HEK293 (cell line): ENCODE data around the gene SPATA25.

ENCODE experiments used
- CTCF ChIA-PET: fragments of 350-600 bp; formaldehyde crosslinking; extraction: SDS; loops from one replicate; lab custom pipeline; 2021; ENCODE audit warnings: antibody characterized with exemption; lab: Yijun Ruan, JAX
- POLR2A ChIA-PET: fragments of 300-600 bp; formaldehyde crosslinking; extraction: SDS; loops from one replicate; lab custom pipeline; 2020; ENCODE audit warnings: antibody characterized with exemption, inconsistent platforms; lab: Yijun Ruan, JAX
- H3K27ac ChIP-seq: fragments of 200-500 bp; sonication (Bioruptor generic); 2 replicates; pipeline ENCODE4 v1.5.1; 2014; ENCODE audit warnings: low read depth, low read length, control low read depth, inconsistent platforms; ENCODE audit errors: extremely low read depth
- H3K36me3 ChIP-seq, 2 experiments: fragments of 200-500 bp in 1 of 2; sonication (Bioruptor generic) in 1 of 2; 1 replicate in 1 of 2; 2 replicates in 1 of 2; pipeline ENCODE4 v1.5.1; 2014 to 2017; ENCODE audit warnings: inconsistent platforms in 2 of 2, low read length in 2 of 2; ENCODE audit not compliant: control insufficient read depth in 2 of 2, insufficient read depth in 1 of 2
- H3K4me1 ChIP-seq: fragments of 200-500 bp; sonication (Bioruptor generic); 2 replicates; pipeline ENCODE4 v1.5.1; 2014; ENCODE audit warnings: mild to moderate bottlenecking, low read length, inconsistent platforms; ENCODE audit not compliant: control insufficient read depth, insufficient read depth
- H3K4me3 ChIP-seq: 2 replicates; pipeline ENCODE4 v1.5.1; 2011; ENCODE audit warnings: low read depth, mild to moderate bottlenecking, control low read depth, low read length, moderate library complexity
- H3K9me3 ChIP-seq: fragments of 200-500 bp; sonication (Bioruptor generic); 2 replicates; pipeline ENCODE4 v1.5.1; 2014; ENCODE audit warnings: low read depth, low read length, inconsistent platforms; ENCODE audit not compliant: control insufficient read depth, insufficient read depth
- KLF10 ChIP-seq: fragments of 450-650 bp; IDR thresholded peaks from 2 replicates; pipeline ENCODE4 v1.5.1; 2018; ENCODE audit warnings: missing biosample characterization, mild to moderate bottlenecking, missing genetic modification characterization
- KLF9 ChIP-seq: fragments of 450-650 bp; formaldehyde crosslinking; IDR thresholded peaks from 2 replicates; pipeline ENCODE4 v1.5.1; 2016; ENCODE audit warnings: missing biosample characterization, missing genetic modification characterization, low read depth
- SP3 ChIP-seq: fragments of 450-650 bp; formaldehyde crosslinking; IDR thresholded peaks from 2 replicates; pipeline ENCODE4 v1.5.1; 2016; ENCODE audit warnings: missing biosample characterization, missing genetic modification characterization
- YY1 ChIP-seq: fragments of 450-650 bp; formaldehyde crosslinking; IDR thresholded peaks from 2 replicates; pipeline ENCODE4 v1.5.1; 2018; ENCODE audit warnings: missing biosample characterization, missing genetic modification characterization
- ZBTB26 ChIP-seq: fragments of 450-650 bp; formaldehyde crosslinking; optimal IDR thresholded peaks from 2 replicates; pipeline ENCODE3; 2016; ENCODE audit warnings: missing biosample characterization, mild to moderate bottlenecking, missing genetic modification characterization
- ZIC2 ChIP-seq: fragments of 450-650 bp; formaldehyde crosslinking; IDR thresholded peaks from 2 replicates; pipeline ENCODE4 v1.5.1; 2016; ENCODE audit warnings: missing biosample characterization, missing genetic modification characterization
- ZNF16 ChIP-seq: fragments of 450-650 bp; formaldehyde crosslinking; IDR thresholded peaks from 2 replicates; pipeline ENCODE4 v1.5.1; 2016; ENCODE audit warnings: low read depth, missing biosample characterization, missing genetic modification characterization
- ZNF18 ChIP-seq: fragments of 450-650 bp; formaldehyde crosslinking; IDR thresholded peaks from 2 replicates; pipeline ENCODE4 v1.5.1; 2016; ENCODE audit warnings: missing biosample characterization, missing genetic modification characterization
- ZNF23 ChIP-seq: fragments of 450-650 bp; formaldehyde crosslinking; IDR thresholded peaks from 2 replicates; pipeline ENCODE4 v1.5.1; 2016; ENCODE audit warnings: missing biosample characterization, missing genetic modification characterization, borderline replicate concordance
- ZNF274 ChIP-seq, 2 experiments: fragments of 200-500 bp in 1 of 2; fragments of 450-650 bp in 1 of 2; sonication (Bioruptor generic) in 1 of 2; formaldehyde crosslinking in 1 of 2; IDR thresholded peaks; 2 replicates each; pipeline versions ENCODE4 v1.5.1 to v1.6.1; 2014 to 2016; ENCODE audit warnings: borderline replicate concordance in 1 of 2, inconsistent platforms in 1 of 2, low read length in 1 of 2, missing biosample characterization in 1 of 2, missing genetic modification characterization in 1 of 2
- ZNF341 ChIP-seq: fragments of 450-650 bp; formaldehyde crosslinking; IDR thresholded peaks from 2 replicates; pipeline ENCODE4; 2016; ENCODE audit warnings: low read depth, missing biosample characterization, missing genetic modification characterization
- ZNF350 ChIP-seq: fragments of 450-650 bp; formaldehyde crosslinking; IDR thresholded peaks from 2 replicates; pipeline ENCODE4 v1.5.0; 2017; ENCODE audit warnings: missing biosample characterization, mild to moderate bottlenecking, missing genetic modification characterization
- ZNF391 ChIP-seq: fragments of 450-650 bp; formaldehyde crosslinking; IDR thresholded peaks from 2 replicates; pipeline ENCODE4 v1.5.1; 2016; ENCODE audit warnings: low read depth, missing biosample characterization, missing genetic modification characterization, borderline replicate concordance
- ZNF48 ChIP-seq: fragments of 450-650 bp; formaldehyde crosslinking; IDR thresholded peaks from 2 replicates; pipeline ENCODE4 v1.5.1; 2016; ENCODE audit warnings: missing biosample characterization, missing genetic modification characterization
- ZNF596 ChIP-seq: fragments of 450-650 bp; IDR thresholded peaks from 2 replicates; pipeline ENCODE4 v1.5.0; 2018; ENCODE audit warnings: missing biosample characterization, mild to moderate bottlenecking, missing genetic modification characterization, moderate library complexity
- TF ChIP-seq, protein P1 (sequence below): fragments of 450-650 bp; formaldehyde crosslinking; IDR thresholded peaks from 2 replicates; pipeline ENCODE4 v1.5.1; 2017; ENCODE audit warnings: missing biosample characterization, mild to moderate bottlenecking, missing genetic modification characterization, moderate library complexity
- TF ChIP-seq, protein P2 (sequence below): fragments of 450-650 bp; formaldehyde crosslinking; IDR thresholded peaks from 2 replicates; pipeline ENCODE4 v1.5.1; 2016; ENCODE audit warnings: missing biosample characterization, missing genetic modification characterization
- TF ChIP-seq, protein P3 (sequence below): fragments of 450-650 bp; formaldehyde crosslinking; IDR thresholded peaks from 2 replicates; pipeline ENCODE4 v1.5.1; 2016; ENCODE audit warnings: missing biosample characterization, missing genetic modification characterization
- TF ChIP-seq, protein P4 (sequence below): fragments of 450-650 bp; formaldehyde crosslinking; IDR thresholded peaks from 2 replicates; pipeline ENCODE4 v1.5.1; 2016; ENCODE audit warnings: missing biosample characterization, missing genetic modification characterization

The SPATA25 gene

GRCh38 chr20:45890985-45891983 is 3.9 kb upstream of the SPATA25 start, which contains the start of the genes CTSA and NEURL2 (continued):
- TF ChIP-seq ZBTB26 (tag by site-specific recombination) = peak; percentile 64
- TF ChIP-seq KLF9 = peak; percentile 95
- TF ChIP-seq, protein P1, sequence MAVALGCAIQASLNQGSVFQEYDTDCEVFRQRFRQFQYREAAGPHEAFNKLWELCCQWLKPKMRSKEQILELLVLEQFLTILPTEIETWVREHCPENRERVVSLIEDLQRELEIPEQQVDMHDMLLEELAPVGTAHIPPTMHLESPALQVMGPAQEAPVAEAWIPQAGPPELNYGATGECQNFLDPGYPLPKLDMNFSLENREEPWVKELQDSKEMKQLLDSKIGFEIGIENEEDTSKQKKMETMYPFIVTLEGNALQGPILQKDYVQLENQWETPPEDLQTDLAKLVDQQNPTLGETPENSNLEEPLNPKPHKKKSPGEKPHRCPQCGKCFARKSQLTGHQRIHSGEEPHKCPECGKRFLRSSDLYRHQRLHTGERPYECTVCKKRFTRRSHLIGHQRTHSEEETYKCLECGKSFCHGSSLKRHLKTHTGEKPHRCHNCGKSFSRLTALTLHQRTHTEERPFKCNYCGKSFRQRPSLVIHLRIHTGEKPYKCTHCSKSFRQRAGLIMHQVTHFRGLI (tag by site-specific recombination) = no peak

DNA sequence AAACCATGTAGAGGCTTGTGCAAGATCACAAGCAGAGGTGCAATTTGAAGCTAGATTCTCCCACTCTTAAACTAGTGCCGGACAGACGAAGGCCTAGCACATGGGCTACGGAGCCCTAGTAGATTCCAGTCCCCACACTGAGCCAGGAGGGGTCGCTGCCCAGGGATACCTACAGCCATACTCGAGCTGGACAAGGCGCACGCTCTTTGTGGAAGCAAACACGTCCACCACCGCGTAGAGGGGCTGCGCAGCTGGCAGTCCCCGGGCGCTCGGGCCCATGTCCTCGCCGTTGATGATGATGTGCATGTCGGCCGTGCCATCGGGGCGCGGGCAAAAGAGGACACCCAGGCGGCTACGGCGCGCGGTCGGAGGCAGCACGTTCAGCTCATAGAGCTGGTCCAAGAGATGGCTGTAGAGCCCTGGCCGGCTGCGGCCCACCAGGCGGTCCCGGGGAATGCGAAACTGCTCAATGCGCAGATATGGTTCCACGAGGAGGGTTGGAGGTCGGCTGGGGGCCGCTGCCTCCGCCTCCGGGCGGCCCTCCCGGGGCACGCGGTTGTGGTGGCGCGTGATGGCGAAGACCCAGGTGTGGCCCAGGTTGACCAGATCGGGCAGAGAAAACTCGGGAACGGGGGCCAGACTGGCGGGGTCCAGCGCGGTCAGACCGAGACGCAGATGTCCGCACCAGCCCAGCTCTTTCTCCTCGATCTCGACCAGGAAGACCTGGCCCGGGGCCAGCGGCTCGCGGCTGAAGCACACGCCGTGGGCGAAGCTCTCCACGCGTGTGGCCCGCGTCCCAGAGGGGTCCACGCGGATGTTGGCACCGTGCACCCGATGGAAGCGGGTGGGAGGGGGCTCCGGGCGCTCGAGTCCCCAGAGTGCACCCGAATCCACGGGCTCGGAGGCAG is 2.9 kb upstream of the SPATA25 start:
- H3K4me3 ChIP-seq = peak overlapping the region; percentile 90
- POLR2A ChIA-PET = interaction anchor here (0.8 to 2.0 kb wide), 5 partner anchors 9 to 44 kb away, joined by 3 to 16 read pairs (median 4); partner anchors contain the start of genes ACOT8, PCIF1, ZSWIM1 and ZSWIM3
- H3K27ac ChIP-seq = no peak overlapping the region; the same call in 1 of the 2 replicates
- CTCF ChIA-PET = interaction anchor here (0.8 to 1.6 kb wide), 4 partner anchors 9 to 91 kb away, joined by 3 to 7 read pairs (median 4); no protein-coding TSS in a partner anchor
- H3K4me1 ChIP-seq = peaks cover 3% of the 10 kb centered on the region; the same call in 1 of the 2 replicates
- TF ChIP-seq ZNF23 (tag by site-specific recombination) = no peak
- TF ChIP-seq, protein P2, sequence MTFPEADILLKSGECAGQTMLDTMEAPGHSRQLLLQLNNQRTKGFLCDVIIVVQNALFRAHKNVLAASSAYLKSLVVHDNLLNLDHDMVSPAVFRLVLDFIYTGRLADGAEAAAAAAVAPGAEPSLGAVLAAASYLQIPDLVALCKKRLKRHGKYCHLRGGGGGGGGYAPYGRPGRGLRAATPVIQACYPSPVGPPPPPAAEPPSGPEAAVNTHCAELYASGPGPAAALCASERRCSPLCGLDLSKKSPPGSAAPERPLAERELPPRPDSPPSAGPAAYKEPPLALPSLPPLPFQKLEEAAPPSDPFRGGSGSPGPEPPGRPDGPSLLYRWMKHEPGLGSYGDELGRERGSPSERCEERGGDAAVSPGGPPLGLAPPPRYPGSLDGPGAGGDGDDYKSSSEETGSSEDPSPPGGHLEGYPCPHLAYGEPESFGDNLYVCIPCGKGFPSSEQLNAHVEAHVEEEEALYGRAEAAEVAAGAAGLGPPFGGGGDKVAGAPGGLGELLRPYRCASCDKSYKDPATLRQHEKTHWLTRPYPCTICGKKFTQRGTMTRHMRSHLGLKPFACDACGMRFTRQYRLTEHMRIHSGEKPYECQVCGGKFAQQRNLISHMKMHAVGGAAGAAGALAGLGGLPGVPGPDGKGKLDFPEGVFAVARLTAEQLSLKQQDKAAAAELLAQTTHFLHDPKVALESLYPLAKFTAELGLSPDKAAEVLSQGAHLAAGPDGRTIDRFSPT = 0 out of 2 replicates have a peak, but pooled peaks have one; percentile 8
- TF ChIP-seq, all 188 proteins: peak for 1
- peaks cover 0 to 46% of the 10 kb centered on the region in 2 experiments; a peak in 2 of 3 replicates for H3K36me3 ChIP-seq
- no peaks in the 10 kb centered on the region for H3K9me3 ChIP-seq

DNA sequence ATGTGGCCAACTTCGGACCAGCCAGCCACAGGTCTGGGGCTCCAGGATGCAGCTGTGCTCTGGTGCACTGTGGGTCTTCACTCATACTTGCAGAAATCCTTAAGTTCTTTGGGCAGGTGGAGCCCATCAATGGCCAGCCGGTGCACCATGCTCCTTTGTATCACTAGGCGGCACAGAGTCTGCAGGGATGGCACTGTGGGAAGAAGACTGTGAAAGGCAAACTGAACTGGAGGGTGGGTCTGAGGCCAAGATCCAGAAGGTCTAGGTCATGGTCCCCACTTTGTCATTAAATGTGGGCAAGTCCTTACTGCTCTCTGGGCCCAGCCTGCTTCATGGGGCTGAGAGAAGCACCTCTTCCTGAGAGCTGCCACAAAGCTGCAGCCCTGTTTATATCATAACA is 1.3 kb upstream of the SPATA25 start:
- ChIA-PET CTCF (no interaction called here), POLR2A (no interaction called here)
- peaks cover 0 to 41% of the 10 kb centered on the region in 2 experiments; a peak in 2 of 3 replicates for H3K36me3 ChIP-seq
- no peak overlapping the region for H3K27ac ChIP-seq
- H3K4me1 ChIP-seq = peaks cover 3% of the 10 kb centered on the region; the same call in 1 of the 2 replicates
- no peak overlapping the region for H3K4me3 ChIP-seq
- H3K9me3 ChIP-seq = no peaks in the 10 kb centered on the region
- TF ChIP-seq, protein P3, sequence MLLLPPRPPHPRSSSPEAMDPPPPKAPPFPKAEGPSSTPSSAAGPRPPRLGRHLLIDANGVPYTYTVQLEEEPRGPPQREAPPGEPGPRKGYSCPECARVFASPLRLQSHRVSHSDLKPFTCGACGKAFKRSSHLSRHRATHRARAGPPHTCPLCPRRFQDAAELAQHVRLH (tag by site-specific recombination) = no peak
- TF ChIP-seq SP3 (no peak), ZNF350 (tag by site-specific recombination) (no peak), ZNF596 (no peak), KLF10 (tag by site-specific recombination) (no peak), ZNF274 (IDR thresholded peaks at IDR 0.05; ENCODE audit: low read length) (no peak), ZNF274 (tag by site-specific recombination; IDR thresholded peaks at IDR 0.05; ENCODE audit: borderline replicate concordance) (no peak), ZIC2 (tag by site-specific recombination) (no peak), ZNF18 (tag by site-specific recombination) (no peak), ZNF391 (tag by site-specific recombination) (no peak), YY1 (tag by site-specific recombination) (no peak), ZNF48 (tag by site-specific recombination) (no peak), ZNF16 (tag by site-specific recombination) (no peak), ZNF341 (tag by site-specific recombination) (no peak)
- TF ChIP-seq, protein P4, sequence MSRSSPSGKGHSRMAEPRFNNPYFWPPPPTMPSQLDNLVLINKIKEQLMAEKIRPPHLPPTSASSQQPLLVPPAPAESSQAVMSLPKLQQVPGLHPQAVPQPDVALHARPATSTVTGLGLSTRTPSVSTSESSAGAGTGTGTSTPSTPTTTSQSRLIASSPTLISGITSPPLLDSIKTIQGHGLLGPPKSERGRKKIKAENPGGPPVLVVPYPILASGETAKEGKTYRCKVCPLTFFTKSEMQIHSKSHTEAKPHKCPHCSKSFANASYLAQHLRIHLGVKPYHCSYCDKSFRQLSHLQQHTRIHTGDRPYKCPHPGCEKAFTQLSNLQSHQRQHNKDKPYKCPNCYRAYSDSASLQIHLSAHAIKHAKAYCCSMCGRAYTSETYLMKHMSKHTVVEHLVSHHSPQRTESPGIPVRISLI (tag by site-specific recombination) = no peak
